Calu3 (cell line): ENCODE results near the gene LRRFIP1. TPM values are rescaled to one million over a fixed set of nuclear protein-coding genes. Genes with fewer than 3 reads are reported as not detected.
"Not testable (repeated sequence)": the region's sequence is repeated elsewhere in the genome, so short reads cannot be mapped to it uniquely, and the experiment has no call there.

Experiments
- BruUV-seq: library from RNA; stranded (reverse); fragments of 400-500 nt; replicated peaks from 2 replicates; lab custom pipeline; 2021; lab: Mats Ljungman, UMichigan
- CTCF ChIA-PET: fragments of 300-600 bp; sonication (Branson Sonifier 250); formaldehyde crosslinking; loops from one replicate; lab custom pipeline; 2022; ENCODE audit warnings: antibody characterized with exemption; lab: Charles Lee
- DNase-seq: peaks from one replicate; pipeline ENCODE4 v3.0.0; 2022
- H3K27ac Mint-ChIP-seq: one replicate; pipeline ENCODE4 v1.8.0; 2022; ENCODE audit warnings: mixed read lengths; ENCODE audit not compliant: unreplicated experiment
- H3K27me3 Mint-ChIP-seq: one replicate; pipeline ENCODE4 v1.8.0; 2022; ENCODE audit warnings: mixed read lengths; ENCODE audit not compliant: unreplicated experiment
- H3K36me3 Mint-ChIP-seq: one replicate; pipeline ENCODE4 v1.8.0; 2022; ENCODE audit warnings: mild to moderate bottlenecking, moderate library complexity, mixed read lengths; ENCODE audit not compliant: insufficient read depth, unreplicated experiment
- H3K4me1 Mint-ChIP-seq: one replicate; pipeline ENCODE4 v1.8.0; 2022; ENCODE audit warnings: mild to moderate bottlenecking, low read depth, mixed read lengths; ENCODE audit not compliant: unreplicated experiment
- H3K4me3 Mint-ChIP-seq: one replicate; pipeline ENCODE4 v1.8.0; 2022; ENCODE audit warnings: mild to moderate bottlenecking, low read depth, moderate library complexity, mixed read lengths; ENCODE audit not compliant: unreplicated experiment
- H3K9me3 Mint-ChIP-seq: one replicate; pipeline ENCODE4 v1.8.0; 2022; ENCODE audit warnings: low read depth, mixed read lengths; ENCODE audit not compliant: unreplicated experiment
- intact Hi-C: fragments of 100-400 bp; cut with micrococcal nuclease; formaldehyde crosslinking; loops from one replicate; pipeline ENCODE4 v1.10.0; 2022; ENCODE audit not compliant: unreplicated experiment
- total RNA-seq: library from RNA; stranded (reverse); gene quantifications from 2 replicates; pipeline ENCODE4 v1.2.3, GENCODE V29; 2022
- TF ChIP-seq, protein P1 (sequence below): fragments of 200-600 bp; IDR thresholded peaks from one replicate; pipeline ENCODE4 v1.8.0; 2022; ENCODE audit warnings: antibody characterized with exemption; ENCODE audit not compliant: unreplicated experiment

LRRFIP1 gene
- total RNA-seq, 1 experiment from 2014 or later, result 161 TPM

DNA sequence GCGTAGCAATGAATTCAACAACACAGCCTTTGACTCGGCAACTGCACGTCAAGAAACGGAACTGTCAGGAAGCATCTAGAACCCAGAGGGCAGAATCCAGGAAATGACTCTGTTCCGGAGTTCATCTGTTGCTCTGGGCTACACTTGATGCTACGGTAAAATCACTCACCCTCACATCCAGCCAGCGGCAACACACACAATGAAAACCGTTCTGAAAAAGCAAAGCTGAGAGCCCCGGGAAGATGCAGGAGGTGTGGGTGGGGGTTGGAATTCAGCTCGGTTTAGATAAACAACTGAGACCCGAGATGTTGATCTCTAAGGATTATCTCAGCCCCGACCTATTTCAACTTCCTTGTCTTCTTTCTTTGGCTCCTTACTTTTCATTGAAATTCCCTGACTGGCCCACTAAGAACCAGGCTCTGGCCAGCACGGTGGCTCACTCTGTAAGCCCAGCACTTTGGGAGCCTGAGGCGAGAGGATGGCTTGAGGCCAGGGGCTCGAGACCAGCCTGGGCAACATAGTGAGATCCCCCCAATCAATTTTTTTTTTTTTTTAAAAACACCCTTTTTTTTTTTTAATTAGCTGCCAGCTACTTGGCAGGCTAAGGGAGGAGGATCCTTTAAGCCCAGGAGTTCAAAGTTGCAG lies 23.5 kb upstream of the LRRFIP1 start:
- H3K9me3 Mint-ChIP-seq, result no peaks in the 10 kb centered on the region
- intact Hi-C loops, result no loop called here
- DNase-seq, result no peak
- no peak overlapping the region for H3K27ac Mint-ChIP-seq
- peaks cover 64% of the 10 kb centered on the region for H3K27me3 Mint-ChIP-seq
- TF ChIP-seq, protein P1, sequence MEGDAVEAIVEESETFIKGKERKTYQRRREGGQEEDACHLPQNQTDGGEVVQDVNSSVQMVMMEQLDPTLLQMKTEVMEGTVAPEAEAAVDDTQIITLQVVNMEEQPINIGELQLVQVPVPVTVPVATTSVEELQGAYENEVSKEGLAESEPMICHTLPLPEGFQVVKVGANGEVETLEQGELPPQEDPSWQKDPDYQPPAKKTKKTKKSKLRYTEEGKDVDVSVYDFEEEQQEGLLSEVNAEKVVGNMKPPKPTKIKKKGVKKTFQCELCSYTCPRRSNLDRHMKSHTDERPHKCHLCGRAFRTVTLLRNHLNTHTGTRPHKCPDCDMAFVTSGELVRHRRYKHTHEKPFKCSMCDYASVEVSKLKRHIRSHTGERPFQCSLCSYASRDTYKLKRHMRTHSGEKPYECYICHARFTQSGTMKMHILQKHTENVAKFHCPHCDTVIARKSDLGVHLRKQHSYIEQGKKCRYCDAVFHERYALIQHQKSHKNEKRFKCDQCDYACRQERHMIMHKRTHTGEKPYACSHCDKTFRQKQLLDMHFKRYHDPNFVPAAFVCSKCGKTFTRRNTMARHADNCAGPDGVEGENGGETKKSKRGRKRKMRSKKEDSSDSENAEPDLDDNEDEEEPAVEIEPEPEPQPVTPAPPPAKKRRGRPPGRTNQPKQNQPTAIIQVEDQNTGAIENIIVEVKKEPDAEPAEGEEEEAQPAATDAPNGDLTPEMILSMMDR, result no peak
- BruUV-seq, result no TSS peak
- CTCF ChIA-PET, result interaction anchor here (0.6 kb wide), 1 partner anchor 48 kb away, joined by 4 read pairs; no protein-coding TSS in a partner anchor
- H3K4me3 Mint-ChIP-seq, result no peak overlapping the region
- H3K36me3 Mint-ChIP-seq, result no peaks in the 10 kb centered on the region
- H3K4me1 Mint-ChIP-seq, result no peaks in the 10 kb centered on the region

DNA sequence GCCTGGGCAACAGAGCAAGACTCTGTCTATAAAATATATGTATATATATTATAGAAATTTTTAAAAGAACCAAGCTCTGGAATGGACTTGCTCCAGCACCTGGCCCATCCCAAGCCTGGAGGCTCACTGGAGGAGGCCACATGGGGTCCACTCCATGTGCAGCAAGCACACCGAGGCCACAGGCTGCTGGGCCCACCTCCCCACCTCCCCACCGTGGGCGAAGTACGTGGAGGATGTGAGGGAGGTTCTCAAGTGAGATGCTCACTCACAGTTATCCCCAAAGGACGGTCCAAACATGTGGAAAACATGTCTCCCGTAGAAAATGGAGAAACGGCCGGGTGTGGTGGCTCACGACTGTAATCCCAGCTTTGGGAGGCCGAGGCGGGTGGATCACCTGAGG lies 23.0 kb upstream of the LRRFIP1 start:
- TF ChIP-seq, protein P1, result no peak
- no peak for DNase-seq
- no TSS peak for BruUV-seq
- H3K27me3 Mint-ChIP-seq, result peaks cover 64% of the 10 kb centered on the region
- CTCF ChIA-PET, result interaction anchor here (0.6 kb wide), 1 partner anchor 48 kb away, joined by 4 read pairs; no protein-coding TSS in a partner anchor
- H3K4me3 Mint-ChIP-seq, result no peak overlapping the region
- H3K4me1 Mint-ChIP-seq, result no peaks in the 10 kb centered on the region
- no peaks in the 10 kb centered on the region for H3K36me3 Mint-ChIP-seq
- intact Hi-C loops, result no loop called here
- H3K9me3 Mint-ChIP-seq, result no peaks in the 10 kb centered on the region
- no peak overlapping the region for H3K27ac Mint-ChIP-seq

DNA sequence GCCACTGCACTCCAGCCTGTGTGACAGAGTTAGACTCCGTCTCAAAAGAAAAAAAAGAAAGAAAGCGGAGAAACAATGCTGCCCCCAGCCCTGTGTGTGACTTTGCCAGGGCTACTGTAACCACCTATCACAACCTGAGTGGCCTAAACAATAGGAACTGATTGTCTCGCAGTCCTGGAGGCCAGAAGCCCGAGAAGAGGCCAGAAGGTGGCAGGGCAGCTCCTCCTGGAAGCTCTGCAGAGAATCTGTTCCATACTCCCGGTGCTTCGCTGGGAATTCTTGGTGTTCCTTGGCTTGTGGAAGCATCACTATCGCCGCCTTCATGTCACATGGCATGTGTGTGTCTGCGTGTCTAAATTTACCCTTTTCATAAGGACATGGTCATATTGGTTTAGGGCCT lies 22.4 kb upstream of the LRRFIP1 start:
- H3K27me3 Mint-ChIP-seq, result peaks cover 64% of the 10 kb centered on the region
- H3K4me3 Mint-ChIP-seq, result no peak overlapping the region
- DNase-seq, result peak; percentile 16
- no peaks in the 10 kb centered on the region for H3K4me1 Mint-ChIP-seq
- intact Hi-C loops, result no loop called here
- CTCF ChIA-PET, result no interaction called here
- H3K27ac Mint-ChIP-seq, result no peak overlapping the region
- no peaks in the 10 kb centered on the region for H3K36me3 Mint-ChIP-seq
- BruUV-seq, result no TSS peak
- TF ChIP-seq, protein P1, result peak; percentile 19
- H3K9me3 Mint-ChIP-seq, result no peaks in the 10 kb centered on the region

DNA sequence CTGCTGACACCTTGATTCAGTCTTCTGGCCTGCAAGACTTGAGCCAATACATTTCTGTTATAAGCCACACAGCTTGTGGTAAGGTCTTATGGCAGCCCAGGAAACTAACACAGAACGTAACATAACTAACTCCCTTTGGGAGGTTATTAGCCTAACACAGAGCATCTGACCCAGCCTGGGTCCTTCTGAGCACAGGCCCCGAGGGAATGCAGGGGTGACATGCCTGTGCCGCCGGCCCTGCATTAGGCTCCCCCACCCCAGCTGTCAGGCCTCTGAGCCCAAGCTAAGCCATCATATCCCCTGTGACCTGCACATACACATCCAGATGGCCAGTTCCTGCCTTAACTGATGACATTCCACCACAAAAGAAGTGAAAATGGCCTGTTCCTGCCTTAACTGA lies 20.9 kb upstream of the LRRFIP1 start:
- H3K27ac Mint-ChIP-seq, DNase-seq, intact Hi-C loops, H3K9me3 Mint-ChIP-seq, H3K4me1 Mint-ChIP-seq, CTCF ChIA-PET, BruUV-seq, H3K4me3 Mint-ChIP-seq, H3K36me3 Mint-ChIP-seq: not testable (repeated sequence)
- peaks cover 64% of the 10 kb centered on the region for H3K27me3 Mint-ChIP-seq
